ENCODE results near the gene GYS2. TPM values are rescaled to one million over a fixed set of nuclear protein-coding genes. Genes with fewer than 3 reads are reported as not detected.

Gene GYS2
- total and polyA plus RNA-seq, 4 donors: 0.03 to 0.10 TPM; not detected in 2

GRCh38 chr12:21518451-21518850 lies 86.2 kb downstream of the GYS2 start:
- H3K9ac ChIP-seq (ENCODE audit: insufficient read depth in 1 of 2, low read length in 2 of 2): no peak overlapping the region
- no peak overlapping the region for H3K4me3 ChIP-seq
- peaks cover 0 to 3% (median 0%) of the 10 kb centered on the region in 5 donors for H3K4me1 ChIP-seq (ENCODE audit: control insufficient read depth in 5 of 5, insufficient read depth in 5 of 5, low read length in 5 of 5)
- peak in 2 of 3 donors; percentile 35 to 59 for DNase-seq
- H3K27ac ChIP-seq (ENCODE audit: low read depth in 1 of 2, low read length in 1 of 2): no peak overlapping the region
- ATAC-seq (ENCODE audit: insufficient read depth, low FRiP score): no peak
- TF ChIP-seq CTCF (IDR thresholded peaks at IDR 0.05; ENCODE audit: control extremely low read depth, extremely low read depth): no peak
- WGBS, 2 donors: 79 to 84% methylated on average over 3 of the region's 3 CpGs
- H3K36me3 ChIP-seq (ENCODE audit: control insufficient read depth in 4 of 4, insufficient read depth in 4 of 4, low read length in 4 of 4): peaks cover 3 to 11% (median 8%) of the 10 kb centered on the region in 4 donors
- H3K27me3 ChIP-seq (ENCODE audit: control insufficient read depth in 3 of 3, insufficient read depth in 3 of 3, low read length in 2 of 3): no peaks in the 10 kb centered on the region
- no peaks in the 10 kb centered on the region for H3K9me3 ChIP-seq (ENCODE audit: control insufficient read depth in 4 of 4, insufficient read depth in 3 of 4, low read length in 3 of 4)

GRCh38 chr12:21516281-21516680 lies 88.4 kb downstream of the GYS2 start:
- no peak for ATAC-seq (ENCODE audit: insufficient read depth, low FRiP score)
- no peak overlapping the region for H3K4me3 ChIP-seq
- TF ChIP-seq CTCF (IDR thresholded peaks at IDR 0.05; ENCODE audit: control extremely low read depth, extremely low read depth): no peak
- H3K9me3 ChIP-seq (ENCODE audit: control insufficient read depth in 4 of 4, insufficient read depth in 3 of 4, low read length in 3 of 4): no peaks in the 10 kb centered on the region
- H3K27ac ChIP-seq (ENCODE audit: low read depth in 1 of 2, low read length in 1 of 2): no peak overlapping the region
- H3K36me3 ChIP-seq (ENCODE audit: control insufficient read depth in 4 of 4, insufficient read depth in 4 of 4, low read length in 4 of 4): peaks cover 3 to 17% (median 13%) of the 10 kb centered on the region in 4 donors
- 97 to 98% methylated on average over 2 of the region's 2 CpGs for WGBS, 2 donors
- H3K4me1 ChIP-seq (ENCODE audit: control insufficient read depth in 5 of 5, insufficient read depth in 5 of 5, low read length in 5 of 5): peaks cover 0 to 3% (median 0%) of the 10 kb centered on the region in 5 donors
- no peak for DNase-seq
- H3K9ac ChIP-seq (ENCODE audit: insufficient read depth in 1 of 2, low read length in 2 of 2): no peak overlapping the region
- H3K27me3 ChIP-seq (ENCODE audit: control insufficient read depth in 3 of 3, insufficient read depth in 3 of 3, low read length in 2 of 3): no peaks in the 10 kb centered on the region

GRCh38 chr12:21509768-21510167 lies 94.9 kb downstream of the GYS2 start:
- Histone ChIP-seq H3K36me3 (ENCODE audit: control insufficient read depth in 4 of 4, insufficient read depth in 4 of 4, low read length in 4 of 4) (peaks cover 3 to 30% (median 10%) of the 10 kb centered on the region in 4 donors), H3K9ac (ENCODE audit: insufficient read depth in 1 of 2, low read length in 2 of 2) (no peak overlapping the region), H3K4me1 (ENCODE audit: control insufficient read depth in 5 of 5, insufficient read depth in 5 of 5, low read length in 5 of 5) (no peaks in the 10 kb centered on the region), H3K27me3 (ENCODE audit: control insufficient read depth in 3 of 3, insufficient read depth in 3 of 3, low read length in 2 of 3) (no peaks in the 10 kb centered on the region), H3K4me3 (no peak overlapping the region), H3K27ac (ENCODE audit: low read depth in 1 of 2, low read length in 1 of 2) (no peak overlapping the region), H3K9me3 (ENCODE audit: control insufficient read depth in 4 of 4, insufficient read depth in 3 of 4, low read length in 3 of 4) (no peaks in the 10 kb centered on the region)
- DNase-seq: no peak
- WGBS, 2 donors: 40 to 45% methylated on average over 2 of the region's 2 CpGs
- no peak for TF ChIP-seq CTCF (IDR thresholded peaks at IDR 0.05; ENCODE audit: control extremely low read depth, extremely low read depth)
- ATAC-seq (ENCODE audit: insufficient read depth, low FRiP score): no peak

GRCh38 chr12:21507849-21508248 lies 96.8 kb downstream of the GYS2 start:
- no peaks in the 10 kb centered on the region for H3K9me3 ChIP-seq (ENCODE audit: control insufficient read depth in 4 of 4, insufficient read depth in 3 of 4, low read length in 3 of 4)
- TF ChIP-seq CTCF (IDR thresholded peaks at IDR 0.05; ENCODE audit: control extremely low read depth, extremely low read depth): no peak
- no peak for ATAC-seq (ENCODE audit: insufficient read depth, low FRiP score)

More at GRCh38 chr12:21507849-21508248, 96.8 kb downstream of the GYS2 start:
- Histone ChIP-seq H3K9ac (ENCODE audit: insufficient read depth in 1 of 2, low read length in 2 of 2) (no peak overlapping the region), H3K36me3 (ENCODE audit: control insufficient read depth in 4 of 4, insufficient read depth in 4 of 4, low read length in 4 of 4) (peaks cover 0 to 22% (median 5%) of the 10 kb centered on the region in 4 donors), H3K4me1 (ENCODE audit: control insufficient read depth in 5 of 5, insufficient read depth in 5 of 5, low read length in 5 of 5) (peaks cover 0 to 12% (median 3%) of the 10 kb centered on the region in 5 donors), H3K4me3 (no peak overlapping the region), H3K27me3 (ENCODE audit: control insufficient read depth in 3 of 3, insufficient read depth in 3 of 3, low read length in 2 of 3) (no peaks in the 10 kb centered on the region), H3K27ac (ENCODE audit: low read depth in 1 of 2, low read length in 1 of 2) (no peak overlapping the region)
- no peak for DNase-seq
- 83 to 92% methylated on average over 2 of the region's 2 CpGs for WGBS, 2 donors
